Measurements from ENCODE around the gene FAM72D.
"Not testable (repeated sequence)": the region's sequence is repeated elsewhere in the genome, so short reads cannot be mapped to it uniquely, and the experiment has no call there.

GRCh38 chr1:145114560-145115057, 18.8 kb downstream of the FAM72D start:
- TF ChIP-seq POLR2A, CTCF (IDR thresholded peaks at IDR 0.05): not testable (repeated sequence)
